ENCODE measurements around the gene CSTA.

The CSTA gene, protein sequence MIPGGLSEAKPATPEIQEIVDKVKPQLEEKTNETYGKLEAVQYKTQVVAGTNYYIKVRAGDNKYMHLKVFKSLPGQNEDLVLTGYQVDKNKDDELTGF

DNA sequence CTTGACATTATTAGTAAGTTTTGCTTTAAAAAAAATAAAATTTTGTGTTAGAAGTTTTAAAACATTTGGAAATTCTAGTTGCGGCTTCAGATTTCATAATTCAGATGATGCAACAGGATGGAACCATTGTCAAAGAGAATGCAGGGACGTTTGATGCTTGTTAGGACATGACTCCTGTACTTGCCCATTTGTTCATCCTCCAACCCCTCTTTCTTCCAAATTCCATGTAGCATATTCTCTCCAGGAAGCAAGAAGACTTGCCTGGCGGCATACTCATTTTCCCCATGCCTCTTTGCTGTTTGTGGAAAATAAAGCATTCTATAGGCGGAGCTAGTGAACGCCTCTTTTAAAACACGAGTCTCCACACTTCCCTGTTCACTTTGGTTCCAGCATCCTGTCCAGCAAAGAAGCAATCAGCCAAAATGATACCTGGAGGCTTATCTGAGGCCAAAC lies at the start of gene CSTA:
Gene CSTA, plus strand, starts transcription at position 378 of the 453 bp plus-strand sequence. Its CDS starts 45 bp downstream, at position 423.
- DNase-seq, result no peak

DNA sequence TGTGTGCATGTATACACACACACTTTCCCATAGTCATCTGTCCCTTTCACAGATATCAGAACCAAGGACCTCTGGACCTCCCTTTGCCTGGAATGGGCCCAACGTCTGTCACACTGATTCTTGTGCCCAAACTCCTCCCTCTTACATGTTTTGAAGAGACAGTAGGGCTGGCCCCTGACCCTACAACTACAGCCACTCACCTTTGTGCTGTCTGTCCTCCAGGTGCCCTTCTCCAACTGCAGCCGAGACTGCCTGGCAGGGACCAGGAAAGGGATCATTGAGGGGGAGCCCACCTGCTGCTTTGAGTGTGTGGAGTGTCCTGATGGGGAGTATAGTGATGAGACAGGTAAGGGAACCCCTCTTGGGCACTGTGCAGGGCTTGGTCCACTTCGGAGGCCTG lies 43.2 kb upstream of the CSTA start:
- DNase-seq, result no peak

DNA sequence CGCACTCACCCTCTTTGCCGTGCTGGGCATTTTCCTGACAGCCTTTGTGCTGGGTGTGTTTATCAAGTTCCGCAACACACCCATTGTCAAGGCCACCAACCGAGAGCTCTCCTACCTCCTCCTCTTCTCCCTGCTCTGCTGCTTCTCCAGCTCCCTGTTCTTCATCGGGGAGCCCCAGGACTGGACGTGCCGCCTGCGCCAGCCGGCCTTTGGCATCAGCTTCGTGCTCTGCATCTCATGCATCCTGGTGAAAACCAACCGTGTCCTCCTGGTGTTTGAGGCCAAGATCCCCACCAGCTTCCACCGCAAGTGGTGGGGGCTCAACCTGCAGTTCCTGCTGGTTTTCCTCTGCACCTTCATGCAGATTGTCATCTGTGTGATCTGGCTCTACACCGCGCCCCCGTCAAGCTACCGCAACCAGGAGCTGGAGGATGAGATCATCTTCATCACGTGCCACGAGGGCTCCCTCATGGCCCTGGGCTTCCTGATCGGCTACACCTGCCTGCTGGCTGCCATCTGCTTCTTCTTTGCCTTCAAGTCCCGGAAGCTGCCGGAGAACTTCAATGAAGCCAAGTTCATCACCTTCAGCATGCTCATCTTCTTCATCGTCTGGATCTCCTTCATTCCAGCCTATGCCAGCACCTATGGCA lies 41.1 kb upstream of the CSTA start:
- no peak for DNase-seq

DNA sequence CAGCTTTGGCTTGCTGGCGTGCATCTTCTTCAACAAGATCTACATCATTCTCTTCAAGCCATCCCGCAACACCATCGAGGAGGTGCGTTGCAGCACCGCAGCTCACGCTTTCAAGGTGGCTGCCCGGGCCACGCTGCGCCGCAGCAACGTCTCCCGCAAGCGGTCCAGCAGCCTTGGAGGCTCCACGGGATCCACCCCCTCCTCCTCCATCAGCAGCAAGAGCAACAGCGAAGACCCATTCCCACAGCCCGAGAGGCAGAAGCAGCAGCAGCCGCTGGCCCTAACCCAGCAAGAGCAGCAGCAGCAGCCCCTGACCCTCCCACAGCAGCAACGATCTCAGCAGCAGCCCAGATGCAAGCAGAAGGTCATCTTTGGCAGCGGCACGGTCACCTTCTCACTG lies 40.6 kb upstream of the CSTA start:
- no peak for DNase-seq

- DNase-seq, result no peak
Measured at GRCh38 chr3:122294359-122294758, 30.7 kb upstream of the CSTA start.

DNA sequence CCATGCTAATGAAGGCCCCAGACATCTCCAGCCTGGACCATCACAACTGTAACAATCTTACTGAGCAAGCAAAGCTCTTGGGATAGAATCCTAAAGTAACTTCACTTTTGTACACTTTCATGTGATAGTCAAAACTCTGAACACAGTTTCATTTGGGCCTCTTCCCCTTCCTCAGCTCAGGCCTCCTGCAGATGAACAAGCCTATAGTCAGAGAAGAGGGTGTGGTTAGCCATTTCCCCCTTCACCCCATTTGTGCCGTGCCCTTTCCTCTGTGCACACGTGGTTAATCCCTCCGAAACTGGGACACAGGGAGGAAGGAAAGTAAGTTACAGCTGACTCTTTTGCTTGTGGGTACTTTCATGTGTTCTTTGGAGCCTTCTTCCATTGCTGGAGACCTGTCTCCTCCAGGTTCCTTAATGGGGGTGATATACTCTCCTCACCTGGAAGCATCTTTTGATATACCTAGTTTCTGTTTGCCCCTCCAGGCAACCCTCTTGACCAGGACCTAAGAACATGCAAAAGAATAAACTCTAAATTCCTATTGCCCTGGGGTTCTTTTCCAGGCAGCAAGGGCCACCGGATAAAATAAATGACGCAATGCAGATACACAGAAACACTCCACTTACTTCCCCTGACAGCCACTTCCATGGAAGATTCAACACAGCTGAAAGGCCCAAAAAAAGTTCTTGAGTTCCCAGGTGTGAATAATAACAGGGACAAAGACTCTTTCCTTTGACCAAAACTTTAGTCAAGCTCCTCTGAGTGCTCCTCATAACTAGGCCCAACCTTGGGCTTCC lies 29.6 kb upstream of the CSTA start:
- no peak for DNase-seq

- DNase-seq, result no peak
Measured at GRCh38 chr3:122298239-122298638, 26.8 kb upstream of the CSTA start.

DNA sequence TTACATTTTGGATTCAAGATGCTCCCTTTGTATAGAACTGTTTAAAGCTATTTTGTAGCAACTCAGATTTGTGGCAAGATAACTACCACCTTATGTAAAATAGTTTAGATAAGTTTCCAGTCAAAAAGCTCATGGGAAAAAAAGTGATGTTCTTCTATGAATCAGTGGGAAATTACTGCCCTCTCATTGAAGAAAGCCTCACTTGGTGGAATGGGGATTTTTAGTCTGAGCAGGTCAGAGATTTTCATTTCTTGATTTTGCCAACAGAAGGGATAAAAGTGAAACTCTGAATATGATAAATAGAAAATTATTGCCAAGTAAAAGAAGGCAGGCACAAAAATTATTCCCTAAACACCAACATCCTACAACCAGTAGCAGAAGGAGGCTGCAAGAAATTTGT lies 25.8 kb upstream of the CSTA start:
- no peak for DNase-seq

DNA sequence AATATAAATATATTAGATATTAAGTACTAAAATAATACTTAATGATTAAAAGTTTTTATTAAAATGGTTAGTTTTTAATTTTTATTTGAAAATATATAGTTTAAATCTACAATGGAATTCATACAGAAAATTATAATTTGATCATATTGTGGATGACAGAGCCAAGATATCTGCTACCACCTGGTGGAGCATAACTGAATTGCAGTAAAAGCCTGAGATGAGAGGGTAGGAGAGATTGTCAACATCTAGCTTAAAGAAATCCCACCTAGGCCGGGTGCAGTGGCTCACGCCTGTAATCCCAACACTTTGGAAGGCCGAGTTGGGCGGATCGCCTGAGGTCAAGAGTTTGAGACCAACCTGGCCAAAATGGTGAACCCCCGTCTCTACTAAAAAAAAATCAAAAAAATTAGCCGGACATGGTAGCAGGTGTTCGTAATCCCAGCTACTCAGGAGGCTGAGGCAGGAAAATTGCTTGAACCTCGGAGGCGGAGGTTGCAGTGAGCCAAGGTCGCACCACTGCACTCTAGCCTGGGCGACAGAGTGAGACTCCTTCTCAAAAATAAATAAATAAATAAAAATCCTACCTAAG lies 25.1 kb upstream of the CSTA start:
- peak; percentile 7 for DNase-seq

DNA sequence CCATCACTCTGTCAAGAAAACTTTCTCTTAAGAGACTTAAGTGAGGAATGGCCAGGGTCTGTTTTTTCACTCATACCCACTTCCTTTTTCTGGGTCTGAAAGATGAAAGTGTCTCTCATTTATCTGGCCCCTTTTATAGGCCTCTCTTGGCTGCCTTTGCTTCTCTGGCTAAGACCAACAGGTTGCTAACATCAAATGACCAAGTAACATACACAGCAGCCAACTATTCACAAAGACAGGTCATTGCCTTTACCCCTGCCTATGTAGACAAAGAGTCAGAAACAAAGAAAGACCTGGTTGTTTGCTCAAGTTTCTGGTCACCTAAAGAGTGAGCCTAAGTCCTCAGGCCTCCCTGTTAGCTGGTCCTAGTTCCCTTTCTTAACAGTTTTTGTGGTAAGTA lies 24.0 kb upstream of the CSTA start:
- DNase-seq, result no peak

- no peak for DNase-seq
Measured at GRCh38 chr3:122305818-122306621, 19.0 kb upstream of the CSTA start.

GRCh38 chr3:122306622-122306953 lies 18.5 kb upstream of the CSTA start:
- DNase-seq, result no peak

GRCh38 chr3:122307094-122307687 lies 17.9 kb upstream of the CSTA start:
- no peak for DNase-seq

DNA sequence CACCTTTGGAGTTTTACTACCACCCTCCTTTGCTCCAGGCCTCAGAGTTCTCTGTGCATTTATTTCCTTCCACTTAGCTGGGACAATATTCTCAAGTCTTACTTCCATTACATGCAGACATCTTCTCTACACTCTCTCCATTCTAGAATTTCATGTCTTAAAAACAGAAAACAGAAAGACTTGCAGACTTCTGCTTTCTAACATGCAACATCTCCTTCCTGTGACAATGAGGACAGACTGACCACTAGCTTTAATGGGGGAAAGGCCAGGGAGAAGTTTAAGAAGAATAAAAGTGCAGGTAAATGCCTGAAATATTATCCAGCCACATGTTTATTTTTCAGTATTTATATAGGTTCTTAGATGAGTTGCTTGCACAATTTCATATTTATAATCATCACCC lies 17.1 kb upstream of the CSTA start:
- no peak for DNase-seq

- no peak for DNase-seq
Measured at GRCh38 chr3:122310361-122310760, 14.7 kb upstream of the CSTA start.

DNA sequence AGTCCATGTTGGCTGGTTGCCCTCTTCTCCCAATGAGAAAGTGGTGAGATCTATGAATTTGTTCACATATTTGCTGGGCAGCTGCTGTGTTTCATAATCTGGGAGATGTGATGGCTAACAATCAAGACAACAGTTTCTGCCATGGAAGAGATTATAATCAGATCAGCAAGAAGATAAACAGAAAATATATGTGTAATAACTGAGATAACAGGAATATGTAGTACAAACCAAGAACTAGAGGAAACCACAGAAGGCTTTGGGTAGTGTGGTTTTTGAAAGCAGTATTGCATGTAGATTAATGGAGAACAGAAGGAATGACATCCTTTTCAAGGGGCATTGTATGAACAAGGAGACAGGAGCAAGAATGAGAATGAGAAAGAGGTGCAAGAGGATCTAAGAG lies 12.2 kb upstream of the CSTA start:
- no peak for DNase-seq

DNA sequence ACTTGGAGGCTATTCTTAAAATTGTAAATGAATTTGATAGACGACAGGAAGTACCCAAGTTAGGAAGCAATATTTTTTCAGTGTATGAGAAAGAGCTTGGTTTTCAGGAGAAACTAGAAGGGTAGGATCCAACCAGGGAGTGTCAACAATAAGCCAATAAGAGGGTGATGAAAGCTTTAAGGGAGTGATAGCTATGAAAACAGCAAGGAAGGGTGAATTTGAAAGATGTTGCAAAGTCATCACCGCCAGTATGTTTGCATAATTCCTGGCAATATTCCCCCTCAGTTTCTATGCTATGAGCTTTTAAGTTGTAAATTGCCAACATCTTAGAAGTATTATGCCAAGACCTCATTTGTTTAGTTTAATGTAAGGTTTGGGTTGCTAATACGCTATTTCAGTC lies 11.8 kb upstream of the CSTA start:
- no peak for DNase-seq

GRCh38 chr3:122314228-122314876 lies 10.7 kb upstream of the CSTA start:
- DNase-seq, result no peak

DNA sequence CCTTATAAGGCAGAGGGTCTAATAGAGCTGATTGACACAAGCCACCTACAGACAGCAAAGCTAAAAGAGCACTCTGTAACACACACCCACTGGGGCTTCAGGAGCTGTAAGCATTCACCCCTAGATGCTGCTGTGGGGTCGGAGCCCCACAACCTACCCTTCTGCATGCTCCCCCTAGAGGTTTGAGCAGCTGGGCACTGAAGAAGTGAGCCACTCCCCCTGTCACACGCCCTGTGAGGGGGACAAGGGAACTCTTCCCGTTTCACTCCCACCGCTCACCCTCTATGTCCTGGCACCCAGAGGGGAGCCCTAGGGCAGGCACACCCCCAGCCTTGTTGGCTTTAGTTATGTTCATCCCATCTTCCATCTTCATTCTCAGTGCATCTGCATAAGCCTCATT lies 9.4 kb upstream of the CSTA start:
- DNase-seq, result no peak

GRCh38 chr3:122316368-122316767 lies 8.7 kb upstream of the CSTA start:
- no peak for DNase-seq

GRCh38 chr3:122318620-122319019 lies 6.4 kb upstream of the CSTA start:
- no peak for DNase-seq
